A549 (cell line): ENCODE measurements around the gene LRRC1. TPM values are rescaled to one million over a fixed set of nuclear protein-coding genes. Genes with fewer than 3 reads are reported as not detected.

Experiments used
- ATAC-seq, 2 experiments: fragments of 200-7000 bp in 1 of 2; fragments of >200 bp in 1 of 2; cut with Nextera tagmentation in 1 of 2; cut with Tn5 transposase in 1 of 2; 3 replicates each; pipeline versions ENCODE4 v1.8.0 to v1.9.1; 2018 to 2020; ENCODE audit warnings: mild to moderate bottlenecking in 1 of 2, moderate library complexity in 1 of 2
- CTCF ChIA-PET: fragments of 300-600 bp; sonication (Branson Sonifier 250); formaldehyde crosslinking; extraction: SDS; loops from one replicate; lab custom pipeline; 2021; ENCODE audit warnings: antibody characterized with exemption, inconsistent platforms; lab: Yijun Ruan, JAX
- POLR2A ChIA-PET: fragments of 350-600 bp; formaldehyde crosslinking; extraction: SDS; loops from one replicate; lab custom pipeline; 2021; ENCODE audit warnings: antibody characterized with exemption, inconsistent platforms; lab: Yijun Ruan, JAX
- DNase-seq, 2 experiments: peaks; one replicate each; pipeline versions ENCODE4 v3.0.0 to v3.0.0-alpha.2; 2011 to 2016; ENCODE audit warnings: low read depth in 1 of 2, low spot score in 1 of 2
- FAIRE-seq: peaks from 2 replicates; lab custom pipeline; 2011; peaks lifted over from hg19 to GRCh38; lab: Jason Lieb, UNC
- H3K27ac ChIP-seq, 2 experiments: fragments of >200 bp; sonication (Bioruptor Twin); formaldehyde crosslinking; 3 replicates each; pipeline ENCODE4 v1.5.1; 2016 to 2017
- H3K4me1 ChIP-seq: fragments of >200 bp; sonication (Bioruptor Twin); formaldehyde crosslinking; 3 replicates; pipeline ENCODE4 v1.6.1; 2016
- H3K4me2 ChIP-seq: fragments of >200 bp; sonication (Bioruptor Twin); formaldehyde crosslinking; 3 replicates; pipeline ENCODE4 v1.6.1; 2016
- H3K4me3 ChIP-seq: fragments of >200 bp; sonication (Bioruptor Twin); formaldehyde crosslinking; 3 replicates; pipeline ENCODE4 v1.5.1; 2016
- H3K9me3 ChIP-seq: fragments of >200 bp; sonication (Bioruptor Twin); formaldehyde crosslinking; 3 replicates; pipeline ENCODE4 v1.6.1; 2016
- CBX2 ChIP-seq: fragments of 200-600 bp; sonication (generic); IDR thresholded peaks from 2 replicates; pipeline ENCODE4 v1.6.1; 2016; ENCODE audit warnings: low read depth, mild to moderate bottlenecking, borderline replicate concordance
- CBX8 ChIP-seq: fragments of 200-600 bp; sonication (generic); IDR thresholded peaks from 2 replicates; pipeline ENCODE4 v1.6.1; 2016
- CEBPB ChIP-seq, 2 experiments: fragments of >200 bp in 1 of 2; sonication (Bioruptor Twin) in 1 of 2; formaldehyde crosslinking in 1 of 2; IDR thresholded peaks; 2 replicates each; pipeline ENCODE4 v1.6.1; 2012 to 2016
- CHD4 ChIP-seq: fragments of 200-600 bp; sonication (generic); IDR thresholded peaks from 2 replicates; pipeline ENCODE4 v1.6.1; 2016; ENCODE audit warnings: antibody characterized with exemption, mild to moderate bottlenecking, borderline replicate concordance
- EHF ChIP-seq: fragments of 250-450 bp; sonication (Bioruptor Pico); IDR thresholded peaks from 2 replicates; pipeline ENCODE4 v1.5.0; 2020; ENCODE audit warnings: mild to moderate bottlenecking
- EHMT2 ChIP-seq: fragments of 200-600 bp; sonication (generic); IDR thresholded peaks from 2 replicates; pipeline ENCODE4 v1.6.1; 2016; ENCODE audit warnings: antibody characterized with exemption, low read depth, mild to moderate bottlenecking, moderate library complexity
- EP300 ChIP-seq, 2 experiments: fragments of >200 bp; sonication (Bioruptor Twin); formaldehyde crosslinking; IDR thresholded peaks; 2 replicates in 1 of 2; 3 replicates in 1 of 2; pipeline ENCODE4 v1.6.1; 2016 to 2017
- HEYL ChIP-seq: fragments of 250-450 bp; sonication (Bioruptor Pico); IDR thresholded peaks from 2 replicates; pipeline ENCODE4 v1.8.0; 2021; ENCODE audit warnings: mild to moderate bottlenecking, moderate library complexity
- MAFK ChIP-seq: fragments of 450-650 bp; IDR thresholded peaks from 2 replicates; pipeline ENCODE4 v1.6.1; 2014; ENCODE audit not compliant: partially characterized antibody
- MAX ChIP-seq: IDR thresholded peaks from 2 replicates; pipeline ENCODE4 v1.6.1; 2012
- NPAS2 ChIP-seq: fragments of 250-450 bp; sonication (Bioruptor Pico); IDR thresholded peaks from 2 replicates; pipeline ENCODE4 v1.8.0; 2022; ENCODE audit warnings: mild to moderate bottlenecking, moderate library complexity, borderline replicate concordance
- SMC3 ChIP-seq: fragments of >200 bp; sonication (Bioruptor Twin); formaldehyde crosslinking; IDR thresholded peaks from 3 replicates; pipeline ENCODE4 v1.6.1; 2018; ENCODE audit warnings: inconsistent platforms
- SREBF2 ChIP-seq: fragments of 450-650 bp; IDR thresholded peaks from 2 replicates; pipeline ENCODE4 v1.6.1; 2014; ENCODE audit warnings: mild to moderate bottlenecking, moderate library complexity
- TP53 ChIP-seq: fragments of 250-450 bp; sonication (Bioruptor Pico); IDR thresholded peaks from 2 replicates; pipeline ENCODE4 v1.5.0; 2021; ENCODE audit warnings: mild to moderate bottlenecking, moderate library complexity
- USF2 ChIP-seq: fragments of 450-650 bp; IDR thresholded peaks from 2 replicates; pipeline ENCODE4 v1.6.1; 2014; ENCODE audit warnings: antibody characterized with exemption
- ZFP36 ChIP-seq: fragments of 450-650 bp; IDR thresholded peaks from 2 replicates; pipeline ENCODE4 v1.6.1; 2014; ENCODE audit warnings: borderline replicate concordance; ENCODE audit not compliant: partially characterized antibody
- ZNF302 ChIP-seq: fragments of 250-450 bp; sonication (Bioruptor Pico); IDR thresholded peaks from 2 replicates; pipeline ENCODE4 v1.9.0; 2021; ENCODE audit warnings: inconsistent platforms, mild to moderate bottlenecking, moderate library complexity
- WGBS: methylation state at CpG from one replicate; pipeline ENCODE4 v1.1.6; 2017; ENCODE audit errors: missing lambda C conversion rate; 5-methylcytosine and 5-hydroxymethylcytosine counted together
- polyA plus RNA-seq, 4 experiments: library from polyadenylated mRNA; depleted of rRNA in 3 of 4; stranded (reverse); fragments of >200 nt; fragmentation: RNase III in 1 of 4; extraction: RNeasy Plus Mini Kit Qiagen cat#74134 plus additional on column Dnase treatment in 1 of 4; gene quantifications; 2 replicates in 3 of 4; 3 replicates in 1 of 4; pipeline ENCODE4 v1.2.3, GENCODE V29; 2011 to 2017
- TF ChIP-seq, protein P1 (sequence below): fragments of 150-350 bp; IDR thresholded peaks from 2 replicates; pipeline ENCODE4 v1.6.1; 2014; ENCODE audit warnings: low read depth, mild to moderate bottlenecking, low read length
- TF ChIP-seq, protein P2 (sequence below): fragments of 250-450 bp; sonication (Bioruptor Pico); IDR thresholded peaks from 2 replicates; pipeline ENCODE4 v1.5.0; 2021; ENCODE audit warnings: mild to moderate bottlenecking, moderate library complexity, borderline replicate concordance
- TF ChIP-seq, protein P3 (sequence below): fragments of 200-600 bp; sonication (generic); IDR thresholded peaks from 2 replicates; pipeline ENCODE4 v1.6.1; 2016; ENCODE audit warnings: antibody characterized with exemption, mild to moderate bottlenecking, moderate library complexity

LRRC1 gene
- polyA plus RNA-seq, 2 of the 4 experiments (the other 2 are of a cell fraction), result 5.2 to 8.0 TPM

DNA sequence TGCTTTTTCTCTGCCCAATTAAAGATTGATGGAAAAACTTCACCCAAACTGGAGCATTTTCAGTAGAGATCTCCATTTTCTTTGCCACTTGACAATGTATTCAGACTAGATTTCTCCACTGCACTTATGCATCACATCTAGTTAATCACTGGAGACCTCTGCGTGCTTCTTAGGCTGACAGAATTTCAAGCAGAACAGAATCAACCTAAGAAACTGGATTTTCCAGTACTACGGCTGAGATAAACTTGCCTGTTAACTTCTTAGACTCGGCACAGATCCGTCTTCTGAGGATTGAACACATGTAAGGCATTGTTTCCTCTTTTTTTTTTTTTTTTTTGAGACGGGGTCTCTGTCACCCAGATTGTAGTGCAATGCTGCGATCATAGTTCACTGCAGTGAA lies 139.2 kb downstream of the LRRC1 start:
- no peak for TF ChIP-seq CBX8
- no peak for TF ChIP-seq USF2
- no peak for TF ChIP-seq EHF
- TF ChIP-seq MAFK, result no peak
- 89% methylated on average over 6 of the region's 6 CpGs for WGBS
- no peaks in the 10 kb centered on the region for H3K4me1 ChIP-seq
- no peak overlapping the region for H3K4me3 ChIP-seq
- no peak for DNase-seq
- POLR2A ChIA-PET, result no interaction called here
- H3K27ac ChIP-seq, result no peak overlapping the region
- ATAC-seq, result no peak
- CTCF ChIA-PET, result no interaction called here
- no peak overlapping the region for H3K4me2 ChIP-seq
- no peaks in the 10 kb centered on the region for H3K9me3 ChIP-seq
- FAIRE-seq, result no peak

DNA sequence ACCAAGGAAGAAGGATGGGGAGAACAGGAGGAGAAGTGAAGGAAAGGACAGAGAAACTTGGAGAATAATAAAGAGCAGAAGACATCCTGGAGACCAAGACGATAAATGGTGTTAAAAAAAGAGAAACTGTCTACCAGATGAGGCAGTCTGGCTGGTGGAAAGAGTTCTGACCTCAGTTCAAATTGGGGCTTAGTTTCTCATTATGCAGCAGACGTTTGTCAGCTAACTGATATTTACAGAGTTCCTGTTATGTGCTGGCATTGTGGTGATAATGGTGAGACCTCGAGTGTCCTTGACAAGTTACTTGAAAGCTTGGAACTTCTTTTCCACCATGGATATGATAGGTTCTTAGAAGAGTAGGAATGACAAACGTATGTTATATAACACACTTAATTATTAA lies 142.7 kb downstream of the LRRC1 start:
- no peak overlapping the region for H3K4me3 ChIP-seq
- 47% methylated on average over 4 of the region's 4 CpGs for WGBS
- no peak for TF ChIP-seq HEYL
- no peak for TF ChIP-seq NPAS2 (CRISPR knock-in tag)
- TF ChIP-seq CBX8, result no peak
- no peak for TF ChIP-seq EHMT2
- no peak for TF ChIP-seq MAX
- TF ChIP-seq, protein P1, sequence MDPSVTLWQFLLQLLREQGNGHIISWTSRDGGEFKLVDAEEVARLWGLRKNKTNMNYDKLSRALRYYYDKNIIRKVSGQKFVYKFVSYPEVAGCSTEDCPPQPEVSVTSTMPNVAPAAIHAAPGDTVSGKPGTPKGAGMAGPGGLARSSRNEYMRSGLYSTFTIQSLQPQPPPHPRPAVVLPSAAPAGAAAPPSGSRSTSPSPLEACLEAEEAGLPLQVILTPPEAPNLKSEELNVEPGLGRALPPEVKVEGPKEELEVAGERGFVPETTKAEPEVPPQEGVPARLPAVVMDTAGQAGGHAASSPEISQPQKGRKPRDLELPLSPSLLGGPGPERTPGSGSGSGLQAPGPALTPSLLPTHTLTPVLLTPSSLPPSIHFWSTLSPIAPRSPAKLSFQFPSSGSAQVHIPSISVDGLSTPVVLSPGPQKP, result no peak
- no peak for TF ChIP-seq ZNF302 (CRISPR knock-in tag)
- no peak for TF ChIP-seq CBX2
- no peak for TF ChIP-seq SMC3
- TF ChIP-seq CHD4, result no peak
- TF ChIP-seq TP53, result no peak
- TF ChIP-seq ZFP36, result no peak
- no peak for TF ChIP-seq SREBF2
- TF ChIP-seq EP300 (IDR thresholded peaks at IDR 0.05), result no peak
- no peak for TF ChIP-seq CEBPB (IDR thresholded peaks at IDR 0.05)
- TF ChIP-seq, protein P2, sequence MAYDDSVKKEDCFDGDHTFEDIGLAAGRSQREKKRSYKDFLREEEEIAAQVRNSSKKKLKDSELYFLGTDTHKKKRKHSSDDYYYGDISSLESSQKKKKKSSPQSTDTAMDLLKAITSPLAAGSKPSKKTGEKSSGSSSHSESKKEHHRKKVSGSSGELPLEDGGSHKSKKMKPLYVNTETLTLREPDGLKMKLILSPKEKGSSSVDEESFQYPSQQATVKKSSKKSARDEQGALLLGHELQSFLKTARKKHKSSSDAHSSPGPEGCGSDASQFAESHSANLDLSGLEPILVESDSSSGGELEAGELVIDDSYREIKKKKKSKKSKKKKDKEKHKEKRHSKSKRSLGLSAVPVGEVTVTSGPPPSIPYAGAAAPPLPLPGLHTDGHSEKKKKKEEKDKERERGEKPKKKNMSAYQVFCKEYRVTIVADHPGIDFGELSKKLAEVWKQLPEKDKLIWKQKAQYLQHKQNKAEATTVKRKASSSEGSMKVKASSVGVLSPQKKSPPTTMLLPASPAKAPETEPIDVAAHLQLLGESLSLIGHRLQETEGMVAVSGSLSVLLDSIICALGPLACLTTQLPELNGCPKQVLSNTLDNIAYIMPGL, result no peak
- TF ChIP-seq, protein P3, sequence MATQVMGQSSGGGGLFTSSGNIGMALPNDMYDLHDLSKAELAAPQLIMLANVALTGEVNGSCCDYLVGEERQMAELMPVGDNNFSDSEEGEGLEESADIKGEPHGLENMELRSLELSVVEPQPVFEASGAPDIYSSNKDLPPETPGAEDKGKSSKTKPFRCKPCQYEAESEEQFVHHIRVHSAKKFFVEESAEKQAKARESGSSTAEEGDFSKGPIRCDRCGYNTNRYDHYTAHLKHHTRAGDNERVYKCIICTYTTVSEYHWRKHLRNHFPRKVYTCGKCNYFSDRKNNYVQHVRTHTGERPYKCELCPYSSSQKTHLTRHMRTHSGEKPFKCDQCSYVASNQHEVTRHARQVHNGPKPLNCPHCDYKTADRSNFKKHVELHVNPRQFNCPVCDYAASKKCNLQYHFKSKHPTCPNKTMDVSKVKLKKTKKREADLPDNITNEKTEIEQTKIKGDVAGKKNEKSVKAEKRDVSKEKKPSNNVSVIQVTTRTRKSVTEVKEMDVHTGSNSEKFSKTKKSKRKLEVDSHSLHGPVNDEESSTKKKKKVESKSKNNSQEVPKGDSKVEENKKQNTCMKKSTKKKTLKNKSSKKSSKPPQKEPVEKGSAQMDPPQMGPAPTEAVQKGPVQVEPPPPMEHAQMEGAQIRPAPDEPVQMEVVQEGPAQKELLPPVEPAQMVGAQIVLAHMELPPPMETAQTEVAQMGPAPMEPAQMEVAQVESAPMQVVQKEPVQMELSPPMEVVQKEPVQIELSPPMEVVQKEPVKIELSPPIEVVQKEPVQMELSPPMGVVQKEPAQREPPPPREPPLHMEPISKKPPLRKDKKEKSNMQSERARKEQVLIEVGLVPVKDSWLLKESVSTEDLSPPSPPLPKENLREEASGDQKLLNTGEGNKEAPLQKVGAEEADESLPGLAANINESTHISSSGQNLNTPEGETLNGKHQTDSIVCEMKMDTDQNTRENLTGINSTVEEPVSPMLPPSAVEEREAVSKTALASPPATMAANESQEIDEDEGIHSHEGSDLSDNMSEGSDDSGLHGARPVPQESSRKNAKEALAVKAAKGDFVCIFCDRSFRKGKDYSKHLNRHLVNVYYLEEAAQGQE, result no peak
- H3K9me3 ChIP-seq, result no peaks in the 10 kb centered on the region
- no peak overlapping the region for H3K4me2 ChIP-seq
- CTCF ChIA-PET, result interaction anchor here (0.9 kb wide), 1 partner anchor 19 kb away, joined by 3 read pairs; no protein-coding TSS in a partner anchor
- ATAC-seq (no peak), DNase-seq (no peak), FAIRE-seq (no peak)
- POLR2A ChIA-PET, result no interaction called here
- H3K27ac ChIP-seq, result no peak overlapping the region
- no peaks in the 10 kb centered on the region for H3K4me1 ChIP-seq
